PC-9 (cell line): Measurements from ENCODE around the gene DHRS13.

Experiments
- EZH2 ChIP-seq: fragments of 200-600 bp; sonication (generic); IDR thresholded peaks from 2 replicates; pipeline ENCODE4 v1.8.0; 2017; ENCODE audit warnings: antibody characterized with exemption, low read depth
- TF ChIP-seq, protein P1 (sequence below): fragments of 200-600 bp; sonication (generic); conservative IDR thresholded peaks from 2 replicates; pipeline ENCODE4 v1.6.1; 2017; ENCODE audit warnings: mixed run types, antibody characterized with exemption, mild to moderate bottlenecking, moderate library complexity

DNA sequence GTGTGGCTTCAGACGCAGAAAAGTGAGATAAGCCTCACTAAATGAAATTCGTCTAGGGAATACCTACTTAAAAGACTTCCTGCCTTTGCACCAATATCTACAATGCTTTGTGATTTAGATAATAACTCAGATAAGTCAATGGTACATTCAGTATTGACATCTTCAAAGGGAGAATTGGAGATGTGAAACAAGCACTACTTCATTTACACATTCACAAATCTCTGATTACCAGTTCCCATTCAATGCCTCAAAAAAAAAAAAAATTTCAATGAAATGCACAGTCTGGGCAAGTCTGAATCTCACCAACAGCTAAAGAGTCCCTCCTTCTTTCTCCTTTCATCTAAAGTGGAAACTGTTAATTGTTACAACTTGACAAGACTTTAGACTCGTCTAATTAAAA, 44.8 kb upstream of the DHRS13 start:
- TF ChIP-seq, protein P1, sequence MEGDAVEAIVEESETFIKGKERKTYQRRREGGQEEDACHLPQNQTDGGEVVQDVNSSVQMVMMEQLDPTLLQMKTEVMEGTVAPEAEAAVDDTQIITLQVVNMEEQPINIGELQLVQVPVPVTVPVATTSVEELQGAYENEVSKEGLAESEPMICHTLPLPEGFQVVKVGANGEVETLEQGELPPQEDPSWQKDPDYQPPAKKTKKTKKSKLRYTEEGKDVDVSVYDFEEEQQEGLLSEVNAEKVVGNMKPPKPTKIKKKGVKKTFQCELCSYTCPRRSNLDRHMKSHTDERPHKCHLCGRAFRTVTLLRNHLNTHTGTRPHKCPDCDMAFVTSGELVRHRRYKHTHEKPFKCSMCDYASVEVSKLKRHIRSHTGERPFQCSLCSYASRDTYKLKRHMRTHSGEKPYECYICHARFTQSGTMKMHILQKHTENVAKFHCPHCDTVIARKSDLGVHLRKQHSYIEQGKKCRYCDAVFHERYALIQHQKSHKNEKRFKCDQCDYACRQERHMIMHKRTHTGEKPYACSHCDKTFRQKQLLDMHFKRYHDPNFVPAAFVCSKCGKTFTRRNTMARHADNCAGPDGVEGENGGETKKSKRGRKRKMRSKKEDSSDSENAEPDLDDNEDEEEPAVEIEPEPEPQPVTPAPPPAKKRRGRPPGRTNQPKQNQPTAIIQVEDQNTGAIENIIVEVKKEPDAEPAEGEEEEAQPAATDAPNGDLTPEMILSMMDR, result no peak
- no peak for TF ChIP-seq EZH2
